Glutamatergic neuron (in vitro differentiated cells): ENCODE measurements around the gene KHDRBS1. TPM values are rescaled to one million over a fixed set of nuclear protein-coding genes. Genes with fewer than 3 reads are reported as not detected.

Experiments
- DNase-seq: peaks from one replicate; pipeline ENCODE4 v3.0.0; 2022
- H3K27ac Mint-ChIP-seq: one replicate; pipeline ENCODE4 v1.8.0; 2020; ENCODE audit warnings: mild to moderate bottlenecking, mixed read lengths, inconsistent platforms; ENCODE audit not compliant: unreplicated experiment
- H3K27me3 Mint-ChIP-seq: one replicate; pipeline ENCODE4 v1.8.0; 2020; ENCODE audit warnings: mild to moderate bottlenecking, moderate library complexity, mixed read lengths, inconsistent platforms; ENCODE audit not compliant: unreplicated experiment
- H3K36me3 Mint-ChIP-seq: one replicate; pipeline ENCODE4 v1.8.0; 2020; ENCODE audit warnings: mild to moderate bottlenecking, mixed read lengths, inconsistent platforms; ENCODE audit not compliant: unreplicated experiment
- H3K4me1 Mint-ChIP-seq: one replicate; pipeline ENCODE4 v1.8.0; 2020; ENCODE audit warnings: mild to moderate bottlenecking, low read depth, mixed read lengths, inconsistent platforms; ENCODE audit not compliant: unreplicated experiment
- H3K4me3 Mint-ChIP-seq: one replicate; pipeline ENCODE4 v1.8.0; 2020; ENCODE audit warnings: mild to moderate bottlenecking, mixed read lengths, inconsistent platforms; ENCODE audit not compliant: unreplicated experiment
- H3K9me3 Mint-ChIP-seq: one replicate; pipeline ENCODE4 v1.8.0; 2020; ENCODE audit warnings: mild to moderate bottlenecking, moderate library complexity, mixed read lengths, inconsistent platforms; ENCODE audit not compliant: unreplicated experiment
- long read RNA-seq: library from polyadenylated mRNA; unstranded; transcript quantifications from one replicate; pipeline ENCODE4 v2.0.0, GENCODE V29; 2020; ENCODE audit not compliant: unreplicated experiment
- total RNA-seq: library from RNA; stranded (reverse); fragmentation: NEBNext Ultra II Directional; extraction: Animal tissue kit (Norgen Biotek cat#: 25700); gene quantifications from one replicate; pipeline ENCODE4 v1.2.1, GENCODE V29; 2021; ENCODE audit not compliant: unreplicated experiment
- TF ChIP-seq, protein P1 (sequence below): fragments of 200-600 bp; sonication (generic); IDR thresholded peaks from one replicate; pipeline ENCODE4 v1.5.0; 2021; ENCODE audit not compliant: partially characterized antibody, unreplicated experiment

Gene KHDRBS1, protein sequence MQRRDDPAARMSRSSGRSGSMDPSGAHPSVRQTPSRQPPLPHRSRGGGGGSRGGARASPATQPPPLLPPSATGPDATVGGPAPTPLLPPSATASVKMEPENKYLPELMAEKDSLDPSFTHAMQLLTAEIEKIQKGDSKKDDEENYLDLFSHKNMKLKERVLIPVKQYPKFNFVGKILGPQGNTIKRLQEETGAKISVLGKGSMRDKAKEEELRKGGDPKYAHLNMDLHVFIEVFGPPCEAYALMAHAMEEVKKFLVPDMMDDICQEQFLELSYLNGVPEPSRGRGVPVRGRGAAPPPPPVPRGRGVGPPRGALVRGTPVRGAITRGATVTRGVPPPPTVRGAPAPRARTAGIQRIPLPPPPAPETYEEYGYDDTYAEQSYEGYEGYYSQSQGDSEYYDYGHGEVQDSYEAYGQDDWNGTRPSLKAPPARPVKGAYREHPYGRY
- 266 TPM for total RNA-seq
- long read RNA-seq, transcript KHDRBS1-203 (11 exons, 1,989 nt), result minor isoform, 7 of 235 reads
- long read RNA-seq, transcript KHDRBS1-202 (9 exons, 2,757 nt), result major isoform, 192 of 235 reads
- long read RNA-seq, transcript KHDRBS1-204 (8 exons, 1,215 nt), result minor isoform, 6 of 235 reads
- long read RNA-seq, partial matches to known transcripts, result 9 of 235 reads
- long read RNA-seq, other reads (novel, unspliced or antisense), result 21 of 235 reads

DNA sequence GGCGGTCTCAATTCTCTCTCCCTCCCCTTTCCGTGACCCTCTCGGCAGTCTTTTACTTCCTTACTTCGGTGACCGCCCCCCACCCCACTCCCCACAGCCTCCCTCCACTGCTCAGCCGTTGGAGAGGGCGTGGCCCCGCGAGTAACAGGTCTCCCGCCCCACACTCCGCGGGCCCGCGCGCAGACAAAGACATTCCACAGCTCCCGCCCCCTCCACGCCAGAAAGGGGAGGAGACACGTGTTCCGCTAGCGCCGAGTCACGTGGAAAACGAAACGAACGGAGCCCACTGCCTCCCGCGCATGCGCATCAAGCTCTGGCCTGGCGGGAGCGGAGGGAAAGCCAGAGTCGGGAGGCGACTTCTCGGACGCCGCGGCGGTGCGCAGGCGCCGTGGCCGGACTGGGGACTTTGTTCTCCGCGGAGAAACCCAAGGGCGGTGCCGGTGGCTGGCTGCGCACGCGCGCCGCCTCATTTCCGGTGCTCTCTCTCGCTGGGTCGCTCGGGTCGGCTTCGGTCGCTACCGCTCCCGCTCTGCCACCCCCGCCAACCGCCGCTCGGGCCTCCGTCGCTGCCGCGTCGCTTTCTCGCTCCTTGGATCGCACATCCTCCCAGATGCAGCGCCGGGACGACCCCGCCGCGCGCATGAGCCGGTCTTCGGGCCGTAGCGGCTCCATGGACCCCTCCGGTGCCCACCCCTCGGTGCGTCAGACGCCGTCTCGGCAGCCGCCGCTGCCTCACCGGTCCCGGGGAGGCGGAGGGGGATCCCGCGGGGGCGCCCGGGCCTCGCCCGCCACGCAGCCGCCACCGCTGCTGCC, at the start of gene KHDRBS1:
Gene KHDRBS1, plus strand, starts transcription at position 483 of the 813 bp plus-strand sequence. Its CDS starts 128 bp downstream, at position 611.
- Mint-ChIP-seq H3K4me1 (peaks cover 10% of the 10 kb centered on the region), H3K27me3 (peaks cover 13% of the 10 kb centered on the region), H3K9me3 (peaks cover 11% of the 10 kb centered on the region), H3K4me3 (peak within 1 kb of the TSS; percentile 97), H3K27ac (peak within 1 kb of the TSS; percentile 97), H3K36me3 (peaks cover 4% of the 10 kb centered on the region)
- TF ChIP-seq, protein P1, sequence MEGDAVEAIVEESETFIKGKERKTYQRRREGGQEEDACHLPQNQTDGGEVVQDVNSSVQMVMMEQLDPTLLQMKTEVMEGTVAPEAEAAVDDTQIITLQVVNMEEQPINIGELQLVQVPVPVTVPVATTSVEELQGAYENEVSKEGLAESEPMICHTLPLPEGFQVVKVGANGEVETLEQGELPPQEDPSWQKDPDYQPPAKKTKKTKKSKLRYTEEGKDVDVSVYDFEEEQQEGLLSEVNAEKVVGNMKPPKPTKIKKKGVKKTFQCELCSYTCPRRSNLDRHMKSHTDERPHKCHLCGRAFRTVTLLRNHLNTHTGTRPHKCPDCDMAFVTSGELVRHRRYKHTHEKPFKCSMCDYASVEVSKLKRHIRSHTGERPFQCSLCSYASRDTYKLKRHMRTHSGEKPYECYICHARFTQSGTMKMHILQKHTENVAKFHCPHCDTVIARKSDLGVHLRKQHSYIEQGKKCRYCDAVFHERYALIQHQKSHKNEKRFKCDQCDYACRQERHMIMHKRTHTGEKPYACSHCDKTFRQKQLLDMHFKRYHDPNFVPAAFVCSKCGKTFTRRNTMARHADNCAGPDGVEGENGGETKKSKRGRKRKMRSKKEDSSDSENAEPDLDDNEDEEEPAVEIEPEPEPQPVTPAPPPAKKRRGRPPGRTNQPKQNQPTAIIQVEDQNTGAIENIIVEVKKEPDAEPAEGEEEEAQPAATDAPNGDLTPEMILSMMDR, result no peak
- DNase-seq, result peak; percentile 99

DNA sequence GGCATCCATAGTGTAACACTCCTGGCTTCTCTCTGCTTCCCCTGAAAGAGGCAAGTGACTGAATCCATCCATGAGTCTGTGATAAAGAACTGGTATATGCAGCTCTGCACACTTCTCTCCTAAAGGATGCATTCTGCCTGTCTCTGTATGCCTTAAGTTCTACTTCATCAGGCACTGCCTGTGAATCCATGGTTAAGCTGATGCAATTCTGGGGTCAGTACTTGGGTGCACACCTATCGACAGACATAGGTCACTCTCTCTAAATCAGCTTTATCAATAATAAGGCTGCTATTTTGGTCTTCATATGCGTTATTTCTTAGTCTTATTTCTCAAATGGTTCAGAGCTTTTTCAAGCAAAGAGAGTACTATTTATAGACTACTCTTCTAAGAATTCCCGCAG, 42.8 kb upstream of the KHDRBS1 start:
- Mint-ChIP-seq H3K4me3 (no peak overlapping the region), H3K27ac (no peak overlapping the region), H3K9me3 (peaks cover 3% of the 10 kb centered on the region), H3K36me3 (no peaks in the 10 kb centered on the region), H3K27me3 (no peaks in the 10 kb centered on the region), H3K4me1 (no peaks in the 10 kb centered on the region)
- TF ChIP-seq, protein P1, result no peak
- DNase-seq, result no peak

DNA sequence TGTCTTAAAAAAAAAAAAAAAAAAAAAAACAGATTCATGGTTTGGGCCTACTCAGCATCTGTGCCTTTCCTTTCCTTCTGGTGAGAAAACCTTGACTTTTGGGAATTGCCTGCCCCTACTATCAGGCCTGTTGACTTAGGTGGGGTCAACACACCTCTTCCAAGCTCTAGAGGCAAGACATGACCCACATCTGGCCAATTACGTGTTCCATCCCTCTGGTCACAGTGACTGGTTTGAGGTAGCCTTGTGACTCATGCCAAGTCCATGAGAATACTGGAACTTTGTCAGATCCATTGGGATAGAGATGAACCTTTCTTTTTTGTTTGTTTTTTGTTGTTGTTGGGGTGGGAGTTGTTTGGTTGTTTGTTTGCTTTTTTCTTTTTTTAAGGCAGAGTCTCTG, 37.3 kb upstream of the KHDRBS1 start:
- Mint-ChIP-seq H3K27ac (no peak overlapping the region), H3K9me3 (peaks cover 4% of the 10 kb centered on the region), H3K27me3 (no peaks in the 10 kb centered on the region), H3K4me1 (peaks cover 8% of the 10 kb centered on the region), H3K4me3 (no peak overlapping the region), H3K36me3 (no peaks in the 10 kb centered on the region)
- DNase-seq, result no peak
- TF ChIP-seq, protein P1, result no peak

- Mint-ChIP-seq H3K27me3 (no peaks in the 10 kb centered on the region), H3K27ac (peak overlapping the region; percentile 88), H3K36me3 (no peaks in the 10 kb centered on the region), H3K4me3 (peak overlapping the region; percentile 28), H3K9me3 (peaks cover 3% of the 10 kb centered on the region), H3K4me1 (peaks cover 13% of the 10 kb centered on the region)
- peak; percentile 60 for DNase-seq
- TF ChIP-seq, protein P1, result peak; percentile 30
Observed at GRCh38 chr1:31977385-31978131, 36.1 kb upstream of the KHDRBS1 start.
